Measurements from ENCODE around the gene ULBP3.

GRCh38 chr6:150046943-150047342 is 22.0 kb downstream of the ULBP3 start:
- TF ChIP-seq, protein P1, sequence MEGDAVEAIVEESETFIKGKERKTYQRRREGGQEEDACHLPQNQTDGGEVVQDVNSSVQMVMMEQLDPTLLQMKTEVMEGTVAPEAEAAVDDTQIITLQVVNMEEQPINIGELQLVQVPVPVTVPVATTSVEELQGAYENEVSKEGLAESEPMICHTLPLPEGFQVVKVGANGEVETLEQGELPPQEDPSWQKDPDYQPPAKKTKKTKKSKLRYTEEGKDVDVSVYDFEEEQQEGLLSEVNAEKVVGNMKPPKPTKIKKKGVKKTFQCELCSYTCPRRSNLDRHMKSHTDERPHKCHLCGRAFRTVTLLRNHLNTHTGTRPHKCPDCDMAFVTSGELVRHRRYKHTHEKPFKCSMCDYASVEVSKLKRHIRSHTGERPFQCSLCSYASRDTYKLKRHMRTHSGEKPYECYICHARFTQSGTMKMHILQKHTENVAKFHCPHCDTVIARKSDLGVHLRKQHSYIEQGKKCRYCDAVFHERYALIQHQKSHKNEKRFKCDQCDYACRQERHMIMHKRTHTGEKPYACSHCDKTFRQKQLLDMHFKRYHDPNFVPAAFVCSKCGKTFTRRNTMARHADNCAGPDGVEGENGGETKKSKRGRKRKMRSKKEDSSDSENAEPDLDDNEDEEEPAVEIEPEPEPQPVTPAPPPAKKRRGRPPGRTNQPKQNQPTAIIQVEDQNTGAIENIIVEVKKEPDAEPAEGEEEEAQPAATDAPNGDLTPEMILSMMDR (CRISPR knock-in tag; IDR thresholded peaks at IDR 0.05): no peak
- TF ChIP-seq ZBTB40 (IDR thresholded peaks at IDR 0.05) (no peak), ZBTB40 (CRISPR knock-in tag; IDR thresholded peaks at IDR 0.05) (no peak), POLR2A (IDR thresholded peaks at IDR 0.05; ENCODE audit: insufficient read depth in 1 of 2, low read depth in 2 of 2, low read length in 2 of 2) (no peak), SMAD3 (CRISPR knock-in tag; IDR thresholded peaks at IDR 0.05) (no peak), PPARG (CRISPR knock-in tag; conservative IDR thresholded peaks at IDR 0.05) (no peak), GATAD2A (CRISPR knock-in tag; IDR thresholded peaks at IDR 0.05) (no peak), ZNF782 (CRISPR knock-in tag; IDR thresholded peaks at IDR 0.05; ENCODE audit: borderline replicate concordance) (no peak), EED (CRISPR knock-in tag; IDR thresholded peaks at IDR 0.05) (no peak), CC2D1A (CRISPR knock-in tag; IDR thresholded peaks at IDR 0.05) (no peak), SP4 (CRISPR knock-in tag; IDR thresholded peaks at IDR 0.05) (no peak), ZBTB7A (CRISPR knock-in tag; IDR thresholded peaks at IDR 0.05) (no peak)
- TF ChIP-seq, protein P2, sequence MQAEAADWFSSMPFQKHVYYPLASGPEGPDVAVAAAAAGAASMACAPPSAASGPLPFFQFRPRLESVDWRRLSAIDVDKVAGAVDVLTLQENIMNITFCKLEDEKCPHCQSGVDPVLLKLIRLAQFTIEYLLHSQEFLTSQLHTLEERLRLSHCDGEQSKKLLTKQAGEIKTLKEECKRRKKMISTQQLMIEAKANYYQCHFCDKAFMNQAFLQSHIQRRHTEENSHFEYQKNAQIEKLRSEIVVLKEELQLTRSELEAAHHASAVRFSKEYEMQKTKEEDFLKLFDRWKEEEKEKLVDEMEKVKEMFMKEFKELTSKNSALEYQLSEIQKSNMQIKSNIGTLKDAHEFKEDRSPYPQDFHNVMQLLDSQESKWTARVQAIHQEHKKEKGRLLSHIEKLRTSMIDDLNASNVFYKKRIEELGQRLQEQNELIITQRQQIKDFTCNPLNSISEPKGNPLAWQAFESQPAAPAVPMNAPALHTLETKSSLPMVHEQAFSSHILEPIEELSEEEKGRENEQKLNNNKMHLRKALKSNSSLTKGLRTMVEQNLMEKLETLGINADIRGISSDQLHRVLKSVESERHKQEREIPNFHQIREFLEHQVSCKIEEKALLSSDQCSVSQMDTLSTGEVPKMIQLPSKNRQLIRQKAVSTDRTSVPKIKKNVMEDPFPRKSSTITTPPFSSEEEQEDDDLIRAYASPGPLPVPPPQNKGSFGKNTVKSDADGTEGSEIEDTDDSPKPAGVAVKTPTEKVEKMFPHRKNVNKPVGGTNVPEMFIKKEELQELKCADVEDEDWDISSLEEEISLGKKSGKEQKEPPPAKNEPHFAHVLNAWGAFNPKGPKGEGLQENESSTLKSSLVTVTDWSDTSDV (CRISPR knock-in tag; IDR thresholded peaks at IDR 0.05): no peak
- TF ChIP-seq, protein P3, sequence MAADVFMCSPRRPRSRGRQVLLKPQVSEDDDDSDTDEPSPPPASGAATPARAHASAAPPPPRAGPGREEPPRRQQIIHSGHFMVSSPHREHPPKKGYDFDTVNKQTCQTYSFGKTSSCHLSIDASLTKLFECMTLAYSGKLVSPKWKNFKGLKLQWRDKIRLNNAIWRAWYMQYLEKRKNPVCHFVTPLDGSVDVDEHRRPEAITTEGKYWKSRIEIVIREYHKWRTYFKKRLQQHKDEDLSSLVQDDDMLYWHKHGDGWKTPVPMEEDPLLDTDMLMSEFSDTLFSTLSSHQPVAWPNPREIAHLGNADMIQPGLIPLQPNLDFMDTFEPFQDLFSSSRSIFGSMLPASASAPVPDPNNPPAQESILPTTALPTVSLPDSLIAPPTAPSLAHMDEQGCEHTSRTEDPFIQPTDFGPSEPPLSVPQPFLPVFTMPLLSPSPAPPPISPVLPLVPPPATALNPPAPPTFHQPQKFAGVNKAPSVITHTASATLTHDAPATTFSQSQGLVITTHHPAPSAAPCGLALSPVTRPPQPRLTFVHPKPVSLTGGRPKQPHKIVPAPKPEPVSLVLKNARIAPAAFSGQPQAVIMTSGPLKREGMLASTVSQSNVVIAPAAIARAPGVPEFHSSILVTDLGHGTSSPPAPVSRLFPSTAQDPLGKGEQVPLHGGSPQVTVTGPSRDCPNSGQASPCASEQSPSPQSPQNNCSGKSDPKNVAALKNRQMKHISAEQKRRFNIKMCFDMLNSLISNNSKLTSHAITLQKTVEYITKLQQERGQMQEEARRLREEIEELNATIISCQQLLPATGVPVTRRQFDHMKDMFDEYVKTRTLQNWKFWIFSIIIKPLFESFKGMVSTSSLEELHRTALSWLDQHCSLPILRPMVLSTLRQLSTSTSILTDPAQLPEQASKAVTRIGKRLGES (CRISPR knock-in tag; IDR thresholded peaks at IDR 0.05; ENCODE audit: borderline replicate concordance): no peak
